ENCODE data around the gene EHD1. TPM values are rescaled to one million over a fixed set of nuclear protein-coding genes. Genes with fewer than 3 reads are reported as not detected.
"Not testable (repeated sequence)": the region's sequence is repeated elsewhere in the genome, so short reads cannot be mapped to it uniquely, and the experiment has no call there.

EHD1 gene
- total and polyA plus RNA-seq, 4 donors, result 14.4 to 122 (median 45.3) TPM

- intact Hi-C loops (cut with DNase I), result no loop called here
- DNase-seq (no peak), ATAC-seq (ENCODE audit: low FRiP score) (no peak)
- Histone ChIP-seq H3K27me3 (ENCODE audit: control insufficient read depth in 1 of 2, insufficient read depth in 2 of 2, low read length in 1 of 2) (no peaks in the 10 kb centered on the region), H3K4me3 (ENCODE audit: low read length in 2 of 2) (no peak overlapping the region), H3K4me1 (ENCODE audit: control insufficient read depth in 1 of 2, insufficient read depth in 2 of 2, low read length in 2 of 2) (no peaks in the 10 kb centered on the region), H3K9me3 (ENCODE audit: control insufficient read depth, low read length) (no peaks in the 10 kb centered on the region), H3K27ac (ENCODE audit: low read depth in 1 of 2, low read length in 2 of 2) (no peak overlapping the region), H3K36me3 (ENCODE audit: control insufficient read depth in 1 of 2, insufficient read depth in 2 of 2, low read length in 1 of 2) (no peaks in the 10 kb centered on the region)
- 95% methylated on average over 22 of the region's 22 CpGs for WGBS, 2 donors
Observed at GRCh38 chr11:64827451-64827839, 51.0 kb downstream of the EHD1 start.

- Histone ChIP-seq H3K4me3 (ENCODE audit: low read length in 2 of 2) (no peak overlapping the region), H3K9me3 (ENCODE audit: control insufficient read depth, low read length) (no peaks in the 10 kb centered on the region), H3K27me3 (ENCODE audit: control insufficient read depth in 1 of 2, insufficient read depth in 2 of 2, low read length in 1 of 2) (no peaks in the 10 kb centered on the region), H3K27ac (ENCODE audit: low read depth in 1 of 2, low read length in 2 of 2) (no peak overlapping the region), H3K36me3 (ENCODE audit: control insufficient read depth in 1 of 2, insufficient read depth in 2 of 2, low read length in 1 of 2) (no peaks in the 10 kb centered on the region), H3K4me1 (ENCODE audit: control insufficient read depth in 1 of 2, insufficient read depth in 2 of 2, low read length in 2 of 2) (no peaks in the 10 kb centered on the region)
- intact Hi-C loops (cut with DNase I), result no loop called here
- no peak for DNase-seq
- 81 to 89% methylated on average over 50 to 52 of the region's 52 CpGs for WGBS, 2 donors
- ATAC-seq (ENCODE audit: low FRiP score), result peak; percentile 24
Observed at GRCh38 chr11:64826578-64827450, 51.6 kb downstream of the EHD1 start.

GRCh38 chr11:64826062-64826461 lies 52.4 kb downstream of the EHD1 start:
- Histone ChIP-seq H3K4me1 (ENCODE audit: control insufficient read depth in 1 of 2, insufficient read depth in 2 of 2, low read length in 2 of 2) (no peaks in the 10 kb centered on the region), H3K4me3 (ENCODE audit: low read length in 2 of 2) (no peak overlapping the region), H3K27me3 (ENCODE audit: control insufficient read depth in 1 of 2, insufficient read depth in 2 of 2, low read length in 1 of 2) (no peaks in the 10 kb centered on the region), H3K27ac (ENCODE audit: low read depth in 1 of 2, low read length in 2 of 2) (no peak overlapping the region), H3K9me3 (ENCODE audit: control insufficient read depth, low read length) (no peaks in the 10 kb centered on the region), H3K36me3 (ENCODE audit: control insufficient read depth in 1 of 2, insufficient read depth in 2 of 2, low read length in 1 of 2) (no peaks in the 10 kb centered on the region)
- ATAC-seq (ENCODE audit: low FRiP score) (no peak), DNase-seq (no peak)
- WGBS, 2 donors, result 85 to 97% methylated on average over 7 of the region's 7 CpGs
- intact Hi-C loops (cut with DNase I), result no loop called here

GRCh38 chr11:64823568-64824119 lies 54.8 kb downstream of the EHD1 start:
- Histone ChIP-seq H3K4me3 (ENCODE audit: low read length in 2 of 2) (no peak overlapping the region), H3K9me3 (ENCODE audit: control insufficient read depth, low read length) (no peaks in the 10 kb centered on the region), H3K27me3 (ENCODE audit: control insufficient read depth in 1 of 2, insufficient read depth in 2 of 2, low read length in 1 of 2) (no peaks in the 10 kb centered on the region), H3K36me3 (ENCODE audit: control insufficient read depth in 1 of 2, insufficient read depth in 2 of 2, low read length in 1 of 2) (no peaks in the 10 kb centered on the region), H3K27ac (ENCODE audit: low read depth in 1 of 2, low read length in 2 of 2) (no peak overlapping the region), H3K4me1 (ENCODE audit: control insufficient read depth in 1 of 2, insufficient read depth in 2 of 2, low read length in 2 of 2) (no peaks in the 10 kb centered on the region)
- DNase-seq, result no peak
- intact Hi-C loops (cut with DNase I), result no loop called here
- WGBS, 2 donors, result 68 to 80% methylated on average over 11 of the region's 11 CpGs
- ATAC-seq (ENCODE audit: low FRiP score), result no peak

GRCh38 chr11:64817476-64817875 lies 60.9 kb downstream of the EHD1 start:
- H3K9me3 ChIP-seq (ENCODE audit: control insufficient read depth, low read length), result no peaks in the 10 kb centered on the region
- ATAC-seq (ENCODE audit: low FRiP score) (no peak), DNase-seq (no peak)
- H3K4me3 ChIP-seq (ENCODE audit: low read length in 2 of 2), result no peak overlapping the region
- H3K4me1 ChIP-seq (ENCODE audit: control insufficient read depth in 1 of 2, insufficient read depth in 2 of 2, low read length in 2 of 2), result no peaks in the 10 kb centered on the region
- WGBS, 2 donors, result 85 to 86% methylated on average over 3 of the region's 3 CpGs
- H3K36me3 ChIP-seq (ENCODE audit: control insufficient read depth in 1 of 2, insufficient read depth in 2 of 2, low read length in 1 of 2), result no peaks in the 10 kb centered on the region
- intact Hi-C loops (cut with DNase I), result no loop called here
- H3K27me3 ChIP-seq (ENCODE audit: control insufficient read depth in 1 of 2, insufficient read depth in 2 of 2, low read length in 1 of 2), result no peaks in the 10 kb centered on the region
- H3K27ac ChIP-seq (ENCODE audit: low read depth in 1 of 2, low read length in 2 of 2), result no peak overlapping the region

GRCh38 chr11:64815433-64815832 lies 63.0 kb downstream of the EHD1 start:
- ATAC-seq (ENCODE audit: low FRiP score); DNase-seq; H3K27me3 ChIP-seq (ENCODE audit: control insufficient read depth in 1 of 2, insufficient read depth in 2 of 2, low read length in 1 of 2); H3K4me3 ChIP-seq (ENCODE audit: low read length in 2 of 2); intact Hi-C loops (cut with DNase I); H3K36me3 ChIP-seq (ENCODE audit: control insufficient read depth in 1 of 2, insufficient read depth in 2 of 2, low read length in 1 of 2); H3K9me3 ChIP-seq (ENCODE audit: control insufficient read depth, low read length); H3K4me1 ChIP-seq (ENCODE audit: control insufficient read depth in 1 of 2, insufficient read depth in 2 of 2, low read length in 2 of 2); H3K27ac ChIP-seq (ENCODE audit: low read depth in 1 of 2, low read length in 2 of 2): not testable (repeated sequence)
- WGBS, 2 donors, result 90 to 94% methylated on average over 5 of the region's 5 CpGs

GRCh38 chr11:64814712-64815187 lies 63.7 kb downstream of the EHD1 start:
- ATAC-seq (ENCODE audit: low FRiP score) (no peak), DNase-seq (no peak)
- Histone ChIP-seq H3K4me1 (ENCODE audit: control insufficient read depth in 1 of 2, insufficient read depth in 2 of 2, low read length in 2 of 2) (no peaks in the 10 kb centered on the region), H3K9me3 (ENCODE audit: control insufficient read depth, low read length) (no peaks in the 10 kb centered on the region), H3K36me3 (ENCODE audit: control insufficient read depth in 1 of 2, insufficient read depth in 2 of 2, low read length in 1 of 2) (no peaks in the 10 kb centered on the region), H3K4me3 (ENCODE audit: low read length in 2 of 2) (no peak overlapping the region), H3K27ac (ENCODE audit: low read depth in 1 of 2, low read length in 2 of 2) (no peak overlapping the region), H3K27me3 (ENCODE audit: control insufficient read depth in 1 of 2, insufficient read depth in 2 of 2, low read length in 1 of 2) (no peaks in the 10 kb centered on the region)
- 59 to 60% methylated on average over 7 of the region's 7 CpGs for WGBS, 2 donors
- intact Hi-C loops (cut with DNase I), result no loop called here

- 88 to 90% methylated on average over 5 of the region's 5 CpGs for WGBS, 2 donors
- no peak for DNase-seq
- no peak for ATAC-seq (ENCODE audit: low FRiP score)
- H3K27ac ChIP-seq (ENCODE audit: low read depth in 1 of 2, low read length in 2 of 2), result no peak overlapping the region
- intact Hi-C loops (cut with DNase I), result no loop called here
- H3K36me3 ChIP-seq (ENCODE audit: control insufficient read depth in 1 of 2, insufficient read depth in 2 of 2, low read length in 1 of 2), result no peaks in the 10 kb centered on the region
- H3K4me1 ChIP-seq (ENCODE audit: control insufficient read depth in 1 of 2, insufficient read depth in 2 of 2, low read length in 2 of 2), result no peaks in the 10 kb centered on the region
- no peak overlapping the region for H3K4me3 ChIP-seq (ENCODE audit: low read length in 2 of 2)
- no peaks in the 10 kb centered on the region for H3K9me3 ChIP-seq (ENCODE audit: control insufficient read depth, low read length)
- no peaks in the 10 kb centered on the region for H3K27me3 ChIP-seq (ENCODE audit: control insufficient read depth in 1 of 2, insufficient read depth in 2 of 2, low read length in 1 of 2)
Observed at GRCh38 chr11:64813826-64814225, 64.6 kb downstream of the EHD1 start.

GRCh38 chr11:64810891-64811272 lies 67.5 kb downstream of the EHD1 start:
- H3K36me3 ChIP-seq (ENCODE audit: control insufficient read depth in 1 of 2, insufficient read depth in 2 of 2, low read length in 1 of 2), result no peaks in the 10 kb centered on the region
- 42 to 45% methylated on average over 17 of the region's 17 CpGs for WGBS, 2 donors
- H3K4me1 ChIP-seq (ENCODE audit: control insufficient read depth in 1 of 2, insufficient read depth in 2 of 2, low read length in 2 of 2), result no peaks in the 10 kb centered on the region
- peak overlapping the region in 1 of 2 donors; percentile 15 for H3K4me3 ChIP-seq (ENCODE audit: low read length in 2 of 2)
- H3K27ac ChIP-seq (ENCODE audit: low read depth in 1 of 2, low read length in 2 of 2), result no peak overlapping the region
- ATAC-seq (ENCODE audit: low FRiP score) (no peak), DNase-seq (no peak)
- H3K27me3 ChIP-seq (ENCODE audit: control insufficient read depth in 1 of 2, insufficient read depth in 2 of 2, low read length in 1 of 2), result no peaks in the 10 kb centered on the region
- intact Hi-C loops (cut with DNase I), result no loop called here
- H3K9me3 ChIP-seq (ENCODE audit: control insufficient read depth, low read length), result no peaks in the 10 kb centered on the region

Data from aorta (tissue), 5 donors.